22Rv1 (cell line): ENCODE results near the gene GRIFIN.

ENCODE experiments used
- CTCF ChIP-seq: fragments of 450-650 bp; IDR thresholded peaks from 2 replicates; pipeline ENCODE4 v1.5.1; 2017; ENCODE audit warnings: mild to moderate bottlenecking
- ZFX ChIP-seq: fragments of 450-650 bp; IDR thresholded peaks from 2 replicates; pipeline ENCODE4 v1.6.1; 2017; ENCODE audit warnings: antibody characterized with exemption, borderline replicate concordance

- TF ChIP-seq CTCF (no peak), ZFX (no peak)
Measured at GRCh38 chr7:2443491-2443890, 32.7 kb downstream of the GRIFIN start.
